Erythroblast (primary cell): Measurements from ENCODE around the gene PHF1.
"Not testable (repeated sequence)": the region's sequence is repeated elsewhere in the genome, so short reads cannot be mapped to it uniquely, and the experiment has no call there.

ENCODE experiments used
- DNase-seq, 2 experiments: peaks; one replicate each; lab custom pipeline; 2025; lab: John Stamatoyannopoulos, UW
- GATA1 ChIP-seq: IDR thresholded peaks from 2 replicates; pipeline ENCODE4 v1.6.1; 2011; ENCODE audit warnings: low read depth, mild to moderate bottlenecking, control low read depth, low read length, moderate library complexity
- POLR2A ChIP-seq: IDR thresholded peaks from 2 replicates; pipeline ENCODE4 v1.6.1; 2011; ENCODE audit warnings: mild to moderate bottlenecking, low read length

The PHF1 gene

DNA sequence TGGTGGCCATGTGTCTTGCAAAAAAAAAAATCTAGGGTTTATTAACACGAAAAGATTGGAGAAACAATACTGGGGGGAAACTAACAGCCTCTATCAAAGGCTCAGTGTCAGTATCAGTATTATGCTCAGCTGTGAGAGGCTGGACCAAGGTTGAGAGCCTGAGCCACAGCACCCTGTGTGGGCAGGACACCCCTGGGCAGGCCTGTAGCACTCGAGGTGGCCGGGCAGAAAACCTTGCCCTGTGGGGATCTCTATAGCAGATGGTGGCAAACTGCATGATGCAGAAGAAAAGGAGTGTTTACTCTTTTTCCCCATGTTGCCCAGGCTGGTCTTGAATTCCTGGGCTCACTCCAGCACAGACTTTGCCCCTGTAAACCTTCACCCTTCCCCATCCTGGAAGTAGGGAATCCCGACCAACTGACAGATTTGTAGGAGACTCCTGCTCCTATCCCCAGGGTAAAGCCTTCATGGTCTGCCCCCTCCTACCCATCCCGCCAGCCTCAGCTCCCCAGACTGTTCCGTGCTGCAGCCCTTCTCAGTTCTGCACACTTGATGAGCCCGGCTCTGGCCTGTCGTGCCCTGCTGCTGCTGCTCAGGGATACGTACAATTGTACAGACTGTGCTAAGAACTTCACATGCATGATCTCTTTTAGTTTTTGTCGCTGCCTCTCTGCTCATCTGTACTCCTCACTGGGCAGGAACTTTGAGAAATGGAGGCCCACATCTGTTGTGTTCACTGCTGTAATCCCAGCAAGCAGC, 27.2 kb upstream of the PHF1 start:
- TF ChIP-seq GATA1 (no peak), POLR2A (no peak)
- no peak for DNase-seq

DNA sequence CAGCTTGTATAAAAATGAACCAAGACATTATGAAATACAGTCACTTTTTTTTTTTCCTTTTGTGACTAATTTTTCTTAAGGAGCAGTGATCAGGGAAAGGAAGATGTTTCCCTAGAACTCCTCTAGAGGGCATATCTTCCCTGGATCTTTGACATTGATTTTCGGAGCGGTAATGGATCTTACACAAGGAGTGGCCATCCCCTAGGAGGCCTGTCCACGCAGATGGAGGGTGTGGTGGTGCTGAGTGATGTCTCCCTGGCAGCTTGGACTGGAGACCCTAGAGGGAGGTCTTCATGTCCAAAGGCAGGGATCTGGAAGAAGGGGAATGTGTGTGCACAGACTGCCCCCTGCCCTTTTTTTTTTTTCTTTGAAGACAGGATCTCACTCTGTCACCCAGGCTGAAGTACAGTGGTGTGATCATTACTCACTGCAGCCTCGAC, 26.2 kb upstream of the PHF1 start:
- no peak for TF ChIP-seq POLR2A
- TF ChIP-seq GATA1, result no peak
- DNase-seq, result no peak

DNA sequence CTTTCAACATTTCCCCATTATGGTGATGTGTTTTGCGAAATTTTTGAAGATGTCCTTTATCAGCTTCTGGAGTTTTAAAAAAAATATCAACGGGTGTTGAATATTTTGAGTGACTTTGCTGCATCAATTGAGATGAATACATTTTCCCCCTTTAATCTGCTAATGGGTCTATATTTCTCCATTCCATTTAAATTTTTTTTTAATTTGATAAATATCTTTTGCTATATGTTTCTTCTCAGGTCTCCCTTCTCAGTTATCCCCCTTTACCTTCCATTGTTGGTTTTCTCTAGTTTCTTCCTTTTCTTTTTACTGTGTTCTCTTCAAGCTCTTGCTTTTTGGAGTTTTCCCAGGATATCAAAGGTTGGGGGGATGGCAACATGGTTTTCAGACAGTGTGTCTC, 20.6 kb upstream of the PHF1 start:
- TF ChIP-seq GATA1, result no peak
- no peak for TF ChIP-seq POLR2A
- no peak for DNase-seq

DNA sequence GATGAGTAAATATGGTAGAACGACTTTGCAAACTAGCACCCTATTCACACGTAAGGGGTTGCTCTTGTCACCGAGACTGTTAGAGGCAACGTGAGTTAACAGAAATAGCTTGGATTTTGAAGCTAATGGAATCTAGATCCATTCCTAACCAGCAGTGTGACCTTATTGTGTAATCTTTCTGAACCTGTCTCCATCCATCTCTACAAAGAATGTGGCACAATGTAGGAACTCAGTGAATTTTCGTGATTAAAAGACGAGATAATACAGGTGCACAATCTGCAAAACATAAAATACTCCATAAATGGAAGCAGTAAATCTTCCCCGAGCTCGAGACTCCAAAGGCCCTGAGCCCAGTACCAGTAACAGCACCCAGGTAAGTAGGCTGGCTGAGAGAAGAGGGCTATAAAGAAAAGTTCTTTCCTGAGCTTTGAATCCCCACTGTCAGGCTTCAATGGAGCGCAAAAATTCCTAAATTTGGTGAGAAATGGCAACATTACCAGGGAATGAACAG, 20.0 kb upstream of the PHF1 start:
- no peak for DNase-seq
- no peak for TF ChIP-seq GATA1
- TF ChIP-seq POLR2A, result no peak

DNA sequence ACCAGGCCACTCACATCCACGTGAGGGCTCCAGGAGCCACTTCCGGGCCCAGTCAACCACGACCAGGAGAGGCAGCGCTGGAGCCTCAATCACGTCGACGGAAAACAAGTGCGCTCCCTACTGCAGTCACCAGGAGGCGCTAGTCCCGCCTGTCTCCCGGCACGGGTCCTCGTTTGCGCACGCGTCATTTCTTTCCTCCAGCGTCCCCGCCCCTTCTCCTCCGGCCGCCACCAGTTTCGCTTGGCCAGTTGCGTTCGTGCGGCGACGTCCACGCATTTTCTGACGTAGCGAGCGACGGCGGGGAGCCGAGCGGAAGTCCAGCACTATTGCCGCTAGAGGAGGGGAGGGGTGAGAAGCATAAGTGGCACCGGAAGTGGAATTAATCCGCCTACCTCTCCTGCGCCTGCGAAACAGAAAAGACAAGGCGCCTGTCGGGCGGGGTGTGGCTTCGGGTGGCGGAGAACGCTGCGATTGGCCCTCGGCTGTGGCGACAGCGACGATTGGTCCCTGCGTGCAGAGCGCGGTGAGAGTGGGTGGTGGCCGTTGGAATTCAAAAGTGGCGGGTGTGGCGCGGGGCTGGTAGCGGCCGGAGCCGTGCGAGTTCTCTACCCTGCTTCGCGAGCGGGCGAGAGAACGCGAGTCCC, 19.4 kb upstream of the PHF1 start, which contains the start of gene KIFC1:
KIFC1 (plus strand) TSS at position 546 of the 644 bp plus-strand sequence. CDS start 163 bp downstream, outside the sequence.
- TF ChIP-seq GATA1 (no peak), POLR2A (peak; percentile 84)
- DNase-seq, result peak; percentile 100

DNA sequence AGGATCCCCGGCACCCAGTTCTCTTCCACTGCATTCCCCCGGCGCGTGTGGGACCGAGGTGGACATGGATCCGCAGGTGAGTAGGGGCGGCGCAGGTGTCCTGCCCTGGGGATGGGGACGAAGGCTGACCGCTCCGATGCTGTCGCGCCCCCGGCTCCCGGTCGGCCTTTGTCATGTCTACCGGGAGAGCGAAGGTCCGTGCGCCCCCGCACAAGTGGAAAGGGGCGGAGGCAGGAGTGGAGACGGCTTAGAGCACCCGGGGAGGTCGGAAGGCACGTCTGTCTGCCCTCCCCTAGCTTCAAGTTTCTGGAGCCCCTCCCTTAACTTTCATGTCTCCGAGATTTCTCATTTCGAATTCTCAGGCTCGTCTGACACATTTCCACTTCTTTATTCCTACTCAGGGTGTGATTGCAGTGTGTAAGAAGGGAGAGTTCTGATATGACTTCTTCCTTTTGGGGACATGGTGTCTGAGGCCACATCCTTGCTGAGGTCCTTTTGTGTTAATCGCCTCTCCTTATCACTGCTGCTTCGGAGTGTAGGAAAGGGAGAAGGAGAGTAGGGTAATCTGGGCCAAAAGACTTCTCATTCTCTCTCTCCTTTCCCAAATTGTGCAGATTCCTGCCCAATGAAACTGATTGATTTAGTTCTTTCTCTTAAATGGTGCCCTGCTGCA, 18.8 kb upstream of the PHF1 start:
- peak; percentile 67 to 77 for DNase-seq

DNA sequence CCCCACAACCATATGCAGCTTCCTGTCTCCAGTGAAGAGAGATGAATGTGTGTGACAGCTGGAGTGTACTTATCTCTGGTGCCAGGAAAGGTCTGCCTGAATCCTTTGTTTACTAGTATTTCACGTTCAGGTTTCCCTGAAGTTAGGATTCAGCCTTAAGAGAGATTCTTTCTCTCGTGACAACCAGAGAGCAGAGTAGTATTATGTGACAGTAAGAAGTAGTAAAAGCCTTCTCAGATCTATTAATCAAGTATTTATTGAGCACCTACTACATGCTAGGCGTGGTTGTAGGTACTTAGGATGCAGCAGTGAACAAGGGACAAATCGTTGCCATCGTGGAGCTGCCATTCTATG, 18.2 kb upstream of the PHF1 start:
- TF ChIP-seq POLR2A (no peak), GATA1 (no peak)
- DNase-seq, result no peak

More for the DNA sequence above, 18.8 kb upstream of the PHF1 start:
- TF ChIP-seq GATA1 (no peak), POLR2A (peak; percentile 55)

DNA sequence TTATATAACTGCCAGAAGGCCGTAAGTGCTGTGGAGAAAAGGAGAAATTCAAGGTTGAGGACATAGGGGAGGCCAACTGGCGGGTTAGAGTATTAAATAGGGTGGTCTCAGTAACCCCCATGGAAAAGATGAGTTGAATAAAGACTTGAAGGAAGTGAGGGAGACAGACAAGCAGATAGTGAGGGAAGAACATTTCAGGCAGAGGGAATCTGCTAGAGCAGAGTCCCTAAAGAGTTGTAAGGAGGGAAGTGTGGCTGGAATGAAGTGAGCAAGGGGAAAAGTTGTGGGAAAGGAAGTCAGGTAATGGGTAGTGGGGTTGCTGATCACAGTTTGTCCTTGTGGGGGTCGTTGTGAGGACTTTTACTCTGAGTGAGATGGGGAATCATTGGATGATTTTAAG, 17.8 kb upstream of the PHF1 start:
- no peak for DNase-seq
- TF ChIP-seq POLR2A (no peak), GATA1 (no peak)

DNA sequence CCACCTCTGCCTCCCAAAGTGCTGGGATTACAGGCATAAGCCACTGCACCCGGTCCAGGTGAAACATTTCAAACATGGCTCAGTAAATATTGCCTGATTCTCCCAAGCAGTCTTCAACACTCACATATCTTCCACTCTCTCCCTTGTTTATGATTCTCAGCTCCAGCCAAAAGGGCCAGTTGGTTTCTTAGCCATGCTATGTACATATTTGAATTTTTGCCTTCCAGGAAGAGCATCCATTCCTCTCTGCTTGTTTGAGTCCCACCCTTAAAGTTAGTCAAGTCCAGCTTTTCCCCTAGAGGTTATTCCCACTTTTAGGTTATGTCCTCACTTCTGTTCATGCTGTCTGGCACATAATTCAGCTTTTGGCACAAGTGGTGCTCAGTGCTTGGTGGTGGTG, 13.3 kb upstream of the PHF1 start:
- DNase-seq, result no peak
- no peak for TF ChIP-seq POLR2A
- no peak for TF ChIP-seq GATA1

DNA sequence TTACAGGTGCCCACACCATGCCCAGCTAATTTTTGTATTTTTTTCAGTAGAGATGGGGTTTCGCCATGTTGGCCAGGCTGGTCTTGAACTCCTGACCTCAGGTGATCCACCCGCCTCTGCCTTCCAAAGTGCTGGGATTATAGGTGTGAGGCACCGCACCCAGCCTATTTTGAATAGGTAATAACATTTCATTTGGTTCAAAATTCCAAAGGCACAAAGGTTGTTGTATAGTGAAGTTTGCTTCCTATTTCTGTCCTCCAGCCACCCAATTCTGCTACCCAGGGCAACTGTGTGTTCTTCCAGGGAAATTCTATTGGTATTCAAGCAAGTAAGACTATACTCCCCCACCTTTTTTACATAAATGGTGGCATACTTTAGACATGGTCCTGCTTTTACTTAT, 12.2 kb upstream of the PHF1 start:
- not testable (repeated sequence) for DNase-seq

DNA sequence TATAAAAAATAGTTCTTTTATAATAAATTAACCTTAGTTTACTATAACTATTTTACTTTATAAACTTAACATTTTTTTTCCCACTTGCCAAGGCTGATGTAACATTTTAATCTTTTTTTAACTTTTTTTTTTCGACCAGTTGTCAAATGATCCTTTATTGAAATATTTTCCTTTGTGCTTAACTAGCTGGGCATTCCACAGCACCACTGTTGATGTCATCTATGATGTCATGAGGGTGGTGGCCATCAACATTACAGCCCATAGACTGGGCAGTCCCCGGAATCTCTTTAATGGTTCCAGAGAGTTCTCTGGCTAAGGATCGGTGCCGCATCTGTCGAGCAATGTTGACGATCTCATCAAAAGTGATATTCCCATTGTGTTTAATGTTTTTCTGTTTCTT, 10.9 kb upstream of the PHF1 start:
- not testable (repeated sequence) for DNase-seq

DNA sequence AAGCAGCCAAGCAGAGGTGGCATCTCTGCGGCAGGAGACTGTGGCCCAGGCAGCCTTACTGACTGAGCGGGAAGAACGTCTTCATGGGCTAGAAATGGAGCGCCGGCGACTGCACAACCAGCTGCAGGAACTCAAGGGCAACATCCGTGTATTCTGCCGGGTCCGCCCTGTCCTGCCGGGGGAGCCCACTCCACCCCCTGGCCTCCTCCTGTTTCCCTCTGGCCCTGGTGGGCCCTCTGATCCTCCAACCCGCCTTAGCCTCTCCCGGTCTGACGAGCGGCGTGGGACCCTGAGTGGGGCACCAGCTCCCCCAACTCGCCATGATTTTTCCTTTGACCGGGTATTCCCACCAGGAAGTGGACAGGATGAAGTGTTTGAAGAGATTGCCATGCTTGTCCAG, 5.9 kb upstream of the PHF1 start:
- no peak for TF ChIP-seq POLR2A
- DNase-seq, result no peak

DNA sequence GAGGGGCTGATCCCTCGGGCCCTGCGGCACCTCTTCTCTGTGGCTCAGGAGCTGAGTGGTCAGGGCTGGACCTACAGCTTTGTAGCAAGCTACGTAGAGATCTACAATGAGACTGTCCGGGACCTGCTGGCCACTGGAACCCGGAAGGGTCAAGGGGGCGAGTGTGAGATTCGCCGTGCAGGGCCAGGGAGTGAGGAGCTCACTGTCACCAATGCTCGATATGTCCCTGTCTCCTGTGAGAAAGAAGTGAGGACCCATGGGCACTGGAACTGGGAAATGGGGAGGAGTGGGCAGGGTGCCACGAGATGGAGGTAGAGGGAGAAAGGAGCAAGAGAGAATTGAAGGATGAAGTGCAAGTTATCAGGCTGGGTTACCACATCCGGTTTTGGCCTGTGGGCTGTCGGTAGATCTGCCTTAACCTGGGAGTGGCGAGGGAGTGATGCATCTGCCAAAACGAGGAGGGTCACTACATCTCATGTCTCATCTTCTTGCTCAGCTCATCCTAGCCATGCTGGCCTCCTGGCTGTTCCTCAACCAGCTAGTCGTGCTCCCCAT, 5.4 kb upstream of the PHF1 start:
- TF ChIP-seq GATA1 (no peak), POLR2A (no peak)
- DNase-seq, result no peak

DNA sequence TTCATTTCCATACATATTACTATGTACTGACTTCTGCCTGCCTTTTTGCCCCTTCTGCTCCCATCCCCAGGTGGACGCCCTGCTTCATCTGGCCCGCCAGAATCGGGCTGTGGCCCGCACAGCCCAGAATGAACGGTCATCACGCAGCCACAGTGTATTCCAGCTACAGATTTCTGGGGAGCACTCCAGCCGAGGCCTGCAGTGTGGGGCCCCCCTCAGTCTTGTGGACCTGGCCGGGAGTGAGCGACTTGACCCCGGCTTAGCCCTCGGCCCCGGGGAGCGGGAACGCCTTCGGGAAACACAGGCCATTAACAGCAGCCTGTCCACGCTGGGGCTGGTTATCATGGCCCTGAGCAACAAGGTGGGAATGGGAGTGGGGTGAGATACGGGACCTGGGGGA, 4.7 kb upstream of the PHF1 start:
- DNase-seq, result no peak
- no peak for TF ChIP-seq POLR2A
- TF ChIP-seq GATA1, result no peak
